ENCODE data around the gene ATG101. TPM values are rescaled to one million over a fixed set of nuclear protein-coding genes. Genes with fewer than 3 reads are reported as not detected.

ATG101 gene
- total and polyA plus RNA-seq, 4 donors: 12.9 to 31.8 (median 29.4) TPM

- Histone ChIP-seq H3K27me3 (ENCODE audit: control insufficient read depth in 4 of 4, insufficient read depth in 4 of 4, low read length in 3 of 4) (no peaks in the 10 kb centered on the region), H3K4me3 (ENCODE audit: low read depth in 1 of 3, low read length in 3 of 3) (no peak overlapping the region), H3K36me3 (ENCODE audit: control insufficient read depth in 4 of 4, insufficient read depth in 3 of 4, low read depth in 1 of 4, low read length in 3 of 4) (no peaks in the 10 kb centered on the region), H3K9me3 (ENCODE audit: control insufficient read depth in 4 of 4, low read length in 3 of 4) (no peaks in the 10 kb centered on the region), H3K9ac (ENCODE audit: low read depth in 1 of 2, low read length in 2 of 2) (no peak overlapping the region), H3K27ac (ENCODE audit: low read depth in 1 of 2, low read length in 2 of 2) (peak overlapping the region; percentile 32 to 62), H3K4me1 (ENCODE audit: control insufficient read depth in 4 of 4, insufficient read depth in 4 of 4, low read length in 3 of 4) (peaks cover 0 to 11% (median 10%) of the 10 kb centered on the region in 4 donors)
- TF ChIP-seq CTCF (IDR thresholded peaks at IDR 0.05; ENCODE audit: low read depth, low read length, missing input control): no peak
- TF ChIP-seq SP1 (IDR thresholded peaks at IDR 0.05): peak; percentile 48
- no peak for TF ChIP-seq FOXA2 (IDR thresholded peaks at IDR 0.05)
- TF ChIP-seq ATF3 (IDR thresholded peaks at IDR 0.05): no peak
- TF ChIP-seq NR2F2 (IDR thresholded peaks at IDR 0.05): peak; percentile 93
- no peak for TF ChIP-seq REST (IDR thresholded peaks at IDR 0.05)
- WGBS: 49% methylated on average over 4 of the region's 4 CpGs
- no peak for DNase-seq (ENCODE audit: low spot score)
Observed at GRCh38 chr12:52045794-52046199, 24.0 kb upstream of the ATG101 start.

GRCh38 chr12:52046859-52047258 lies 22.9 kb upstream of the ATG101 start:
- peaks cover 0 to 15% (median 13%) of the 10 kb centered on the region in 4 donors for H3K4me1 ChIP-seq (ENCODE audit: control insufficient read depth in 4 of 4, insufficient read depth in 4 of 4, low read length in 3 of 4)

More at GRCh38 chr12:52046859-52047258, 22.9 kb upstream of the ATG101 start:
- DNase-seq (ENCODE audit: low spot score): no peak
- no peak overlapping the region for H3K27ac ChIP-seq (ENCODE audit: low read depth in 1 of 2, low read length in 2 of 2)
- no peaks in the 10 kb centered on the region for H3K27me3 ChIP-seq (ENCODE audit: control insufficient read depth in 4 of 4, insufficient read depth in 4 of 4, low read length in 3 of 4)
- H3K9me3 ChIP-seq (ENCODE audit: control insufficient read depth in 4 of 4, low read length in 3 of 4): no peaks in the 10 kb centered on the region
- 96% methylated on average over 7 of the region's 7 CpGs for WGBS
- no peak for TF ChIP-seq JUND (IDR thresholded peaks at IDR 0.05)
- no peak for TF ChIP-seq CTCF (IDR thresholded peaks at IDR 0.05; ENCODE audit: low read depth, low read length, missing input control)
- TF ChIP-seq HNF4G (IDR thresholded peaks at IDR 0.05): no peak
- no peak for TF ChIP-seq REST (IDR thresholded peaks at IDR 0.05)
- no peak for TF ChIP-seq NR2F2 (IDR thresholded peaks at IDR 0.05)
- TF ChIP-seq EGR1 (IDR thresholded peaks at IDR 0.05; ENCODE audit: low read depth in 2 of 2): no peak
- TF ChIP-seq TAF1 (conservative IDR thresholded peaks at IDR 0.05): no peak
- no peak for TF ChIP-seq FOXA2 (IDR thresholded peaks at IDR 0.05)
- no peak for TF ChIP-seq RAD21 (IDR thresholded peaks at IDR 0.05)
- TF ChIP-seq HNF4A (conservative IDR thresholded peaks at IDR 0.05): no peak
- no peak for TF ChIP-seq YY1 (IDR thresholded peaks at IDR 0.05)
- no peak for TF ChIP-seq GABPA (IDR thresholded peaks at IDR 0.05 in 1 of 2, conservative IDR thresholded peaks at IDR 0.05 in 1 of 2)
- no peak for TF ChIP-seq RXRA (IDR thresholded peaks at IDR 0.05)
- no peak for TF ChIP-seq ZBTB33 (IDR thresholded peaks at IDR 0.05)
- no peak overlapping the region for H3K4me3 ChIP-seq (ENCODE audit: low read depth in 1 of 3, low read length in 3 of 3)
- H3K36me3 ChIP-seq (ENCODE audit: control insufficient read depth in 4 of 4, insufficient read depth in 3 of 4, low read depth in 1 of 4, low read length in 3 of 4): no peaks in the 10 kb centered on the region
- no peak overlapping the region for H3K9ac ChIP-seq (ENCODE audit: low read depth in 1 of 2, low read length in 2 of 2)

All from liver (tissue), 9 donors.